KMS-11 (cell line): Measurements from ENCODE around the gene GLIS2.

Experiments
- H2AFZ ChIP-seq: fragments of 200-600 bp; sonication (generic); 2 replicates; pipeline ENCODE4 v1.6.1; 2016; ENCODE audit warnings: antibody characterized with exemption, mixed run types, low read depth
- H3K27ac ChIP-seq: fragments of 200-600 bp; sonication (generic); 2 replicates; pipeline ENCODE4 v1.6.1; 2016; ENCODE audit warnings: mild to moderate bottlenecking, mixed run types
- H3K27me3 ChIP-seq: fragments of 200-600 bp; sonication (generic); 2 replicates; pipeline ENCODE4 v1.6.1; 2017; ENCODE audit warnings: mild to moderate bottlenecking, low read depth, mixed run types, moderate library complexity; ENCODE audit not compliant: insufficient read depth
- H3K36me3 ChIP-seq: fragments of 200-600 bp; sonication (generic); 2 replicates; pipeline ENCODE4 v1.6.1; 2017; ENCODE audit warnings: mild to moderate bottlenecking, mixed run types; ENCODE audit not compliant: insufficient read depth
- H3K4me1 ChIP-seq: fragments of 200-600 bp; sonication (generic); 2 replicates; pipeline ENCODE4 v1.6.1; 2016; ENCODE audit warnings: mild to moderate bottlenecking, low read depth, mixed run types; ENCODE audit not compliant: poor library complexity, severe bottlenecking
- H3K4me2 ChIP-seq: fragments of 200-600 bp; sonication (generic); 2 replicates; pipeline ENCODE4 v1.7.0; 2016; ENCODE audit warnings: mild to moderate bottlenecking, mixed run types
- H3K4me3 ChIP-seq: fragments of 200-600 bp; sonication (generic); IDR thresholded peaks from 2 replicates; pipeline ENCODE4 v1.6.1; 2017; ENCODE audit warnings: low read depth, low read length, mixed read lengths; ENCODE audit not compliant: insufficient read depth
- H3K79me2 ChIP-seq: fragments of 200-600 bp; sonication (generic); 2 replicates; pipeline ENCODE4 v1.6.1; 2016; ENCODE audit warnings: low read depth, mixed run types; ENCODE audit not compliant: insufficient read depth
- H3K9ac ChIP-seq: fragments of 200-600 bp; sonication (generic); 2 replicates; pipeline ENCODE4 v1.6.1; 2016; ENCODE audit warnings: mild to moderate bottlenecking, mixed run types
- H4K20me1 ChIP-seq: fragments of 200-600 bp; sonication (generic); 2 replicates; pipeline ENCODE4 v1.6.1; 2016; ENCODE audit warnings: mild to moderate bottlenecking, mixed run types; ENCODE audit not compliant: insufficient read depth
- CTCF ChIP-seq: fragments of 200-600 bp; sonication (generic); conservative IDR thresholded peaks from 2 replicates; pipeline ENCODE4 v1.6.1; 2017; ENCODE audit warnings: low read depth, mild to moderate bottlenecking, antibody characterized with exemption, low read length, moderate library complexity, mixed read lengths

The GLIS2 gene

DNA sequence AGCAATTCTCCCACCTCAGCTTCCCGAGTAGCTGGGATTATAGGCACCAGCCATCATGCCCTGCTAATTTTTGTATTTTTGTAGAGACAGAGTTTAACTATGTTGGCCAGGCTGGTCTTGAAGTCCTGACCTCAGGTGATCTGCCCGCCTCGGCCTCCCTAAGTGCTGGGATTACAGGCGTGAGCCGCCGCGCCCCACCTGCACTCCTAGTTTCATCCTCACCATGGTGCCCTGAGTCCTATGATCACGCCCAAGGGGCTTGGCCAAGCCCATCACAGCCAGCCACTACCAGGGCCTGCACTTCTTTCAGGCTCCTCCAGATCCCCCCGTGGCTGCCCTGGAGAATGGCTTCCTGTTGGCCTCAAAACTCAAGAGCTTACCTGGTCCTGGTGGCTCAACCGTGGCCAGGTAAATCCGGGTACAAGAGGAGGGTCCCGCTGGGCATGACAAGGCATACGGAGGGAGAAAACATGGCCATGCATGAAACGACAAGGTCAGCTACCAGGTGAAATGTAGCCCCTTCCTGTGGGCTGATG is 22.6 kb upstream of the GLIS2 start:
- Histone ChIP-seq H3K9ac (no peak overlapping the region), H3K36me3 (no peaks in the 10 kb centered on the region), H3K4me1 (peaks cover 7% of the 10 kb centered on the region), H3K79me2 (no peaks in the 10 kb centered on the region), H2AFZ (no peak overlapping the region), H3K4me3 (no peak overlapping the region), H4K20me1 (no peaks in the 10 kb centered on the region), H3K27ac (no peak overlapping the region), H3K27me3 (no peaks in the 10 kb centered on the region), H3K4me2 (no peak overlapping the region)
- TF ChIP-seq CTCF, result no peak

- Histone ChIP-seq H3K9ac (no peak overlapping the region), H4K20me1 (no peaks in the 10 kb centered on the region), H3K4me3 (no peak overlapping the region), H3K27ac (no peak overlapping the region), H3K36me3 (no peaks in the 10 kb centered on the region), H3K4me2 (no peak overlapping the region), H3K4me1 (peaks cover under 1% of the 10 kb centered on the region), H2AFZ (no peak overlapping the region), H3K27me3 (no peaks in the 10 kb centered on the region), H3K79me2 (no peaks in the 10 kb centered on the region)
- no peak for TF ChIP-seq CTCF
Measured at GRCh38 chr16:4293822-4294457, 21.9 kb upstream of the GLIS2 start.

DNA sequence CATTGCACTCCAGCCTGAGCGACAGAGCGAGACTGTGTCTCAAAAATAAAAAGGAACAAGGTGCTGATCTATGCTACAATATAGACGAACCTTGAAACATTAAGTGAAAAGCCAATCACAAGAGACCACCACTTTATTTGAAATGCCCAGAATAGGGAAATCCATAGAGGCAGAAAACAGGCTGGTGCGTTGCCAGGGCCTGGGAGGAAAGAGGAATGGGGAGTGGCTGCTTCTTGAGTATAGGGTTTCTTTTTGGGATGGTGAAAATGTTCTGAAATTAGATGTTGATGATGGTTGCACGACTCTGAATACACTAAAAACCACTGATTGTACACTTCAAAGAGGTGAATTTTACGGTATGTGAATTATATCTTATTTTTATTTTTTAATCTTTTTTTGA is 20.3 kb upstream of the GLIS2 start:
- H3K79me2 ChIP-seq, result no peaks in the 10 kb centered on the region
- no peak overlapping the region for H3K4me3 ChIP-seq
- H2AFZ ChIP-seq, result no peak overlapping the region
- no peak overlapping the region for H3K4me2 ChIP-seq
- no peak overlapping the region for H3K9ac ChIP-seq
- H3K36me3 ChIP-seq, result no peaks in the 10 kb centered on the region
- H3K27me3 ChIP-seq, result no peaks in the 10 kb centered on the region
- no peaks in the 10 kb centered on the region for H4K20me1 ChIP-seq
- H3K4me1 ChIP-seq, result no peaks in the 10 kb centered on the region
- TF ChIP-seq CTCF, result no peak
- H3K27ac ChIP-seq, result no peak overlapping the region

DNA sequence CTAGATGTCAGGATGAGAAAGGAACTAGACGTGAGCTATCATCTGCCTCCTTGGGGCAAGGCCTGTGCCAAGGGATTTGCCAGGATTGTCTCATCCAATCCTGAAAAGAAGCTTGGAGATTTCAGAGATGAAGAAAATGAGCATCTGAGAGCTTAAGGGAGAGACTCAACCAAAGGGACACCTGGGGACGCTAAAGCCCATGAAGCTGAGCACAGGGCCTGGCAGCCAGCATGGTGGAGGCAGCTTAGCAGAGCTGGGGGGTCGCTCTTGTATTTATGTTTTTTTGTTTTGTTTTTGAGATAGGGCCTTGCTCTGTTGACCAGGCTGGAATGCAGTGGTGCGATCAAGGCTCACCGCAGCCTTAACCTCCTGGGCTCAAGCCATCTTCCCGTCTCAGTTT is 18.4 kb upstream of the GLIS2 start:
- H3K79me2 ChIP-seq, result no peaks in the 10 kb centered on the region
- H3K4me2 ChIP-seq, result no peak overlapping the region
- no peaks in the 10 kb centered on the region for H3K4me1 ChIP-seq
- H3K27me3 ChIP-seq, result no peaks in the 10 kb centered on the region
- H3K36me3 ChIP-seq, result no peaks in the 10 kb centered on the region
- no peak overlapping the region for H3K9ac ChIP-seq
- H3K4me3 ChIP-seq, result no peak overlapping the region
- no peak overlapping the region for H3K27ac ChIP-seq
- H4K20me1 ChIP-seq, result no peaks in the 10 kb centered on the region
- H2AFZ ChIP-seq, result no peak overlapping the region
- no peak for TF ChIP-seq CTCF
